Cardiac septum (tissue), 1 donor: ENCODE measurements around the gene CARMIL1. TPM values are rescaled to one million over a fixed set of nuclear protein-coding genes. Genes with fewer than 3 reads are reported as not detected.

Experiments used
- DNase-seq: peaks from one replicate; pipeline ENCODE4 v3.0.0-alpha.2; 2020; ENCODE audit warnings: low spot score
- intact Hi-C: fragments of 100-400 bp; cut with DNase I; formaldehyde crosslinking; loops from one replicate; pipeline ENCODE4 v1.14.0; 2022
- long read RNA-seq: library from polyadenylated mRNA; unstranded; transcript quantifications from one replicate; pipeline ENCODE4 v2.0.0, GENCODE V29; 2021
- total RNA-seq: library from RNA; stranded (reverse); fragmentation: NEBNext Ultra II Directional; extraction: Animal tissue kit (Norgen Biotek cat#: 25700); gene quantifications from one replicate; pipeline ENCODE4 v1.2.1, GENCODE V29; 2021
- donor health status: DM: no; HTN: no; CAD: no.

The CARMIL1 gene
- total RNA-seq = 7.5 TPM
- long read RNA-seq, partial matches to known transcripts = 1 of 9 reads
- long read RNA-seq, other reads (novel, unspliced or antisense) = 8 of 9 reads

DNA sequence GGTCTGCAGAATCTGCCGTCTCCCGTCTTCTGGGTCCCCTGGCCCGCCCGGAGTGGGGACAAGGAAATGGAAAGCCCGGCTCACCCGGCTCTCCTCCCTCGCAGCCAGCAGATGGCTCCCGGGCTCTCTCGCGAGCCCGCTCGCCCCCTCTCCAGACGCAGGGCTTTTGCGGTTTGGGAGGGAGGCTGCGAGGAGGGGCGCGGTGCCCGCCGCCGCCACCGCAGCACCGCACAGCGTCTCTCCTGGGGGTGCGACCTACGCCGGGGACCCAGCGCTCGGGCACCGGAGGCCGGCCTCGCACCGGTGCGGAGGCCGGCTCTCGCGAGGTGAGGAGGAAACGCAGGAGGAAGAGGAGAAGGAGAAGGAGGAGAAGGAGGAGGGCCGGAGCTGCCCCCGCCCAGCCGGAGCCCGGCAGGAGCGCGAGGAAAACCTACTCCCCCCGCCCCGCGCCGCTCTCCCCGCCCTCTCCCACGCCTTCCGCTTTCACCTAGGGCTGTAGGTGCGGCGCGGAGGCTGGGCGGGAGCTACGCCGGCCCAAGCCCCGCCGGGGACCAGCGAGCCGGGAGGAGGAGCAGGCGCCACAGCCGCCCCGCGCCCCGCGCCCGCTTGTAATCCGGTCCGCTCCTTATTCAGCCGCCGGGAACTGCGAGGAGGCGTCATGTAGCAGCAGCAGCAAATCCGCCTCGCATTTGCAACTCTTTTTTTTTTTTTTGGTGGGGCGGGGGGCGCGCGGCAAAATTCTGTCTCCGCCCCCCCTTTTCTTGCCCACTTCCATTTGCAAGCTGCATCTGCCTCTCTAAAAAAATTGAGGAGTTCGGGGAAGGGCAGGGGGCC lies at the start of gene CARMIL1:
Gene CARMIL1 (plus strand): TSS at position 461 of the 834 bp plus-strand sequence. CDS start 422 bp downstream, outside the sequence.
- intact Hi-C loops = loop anchor here (1.0 to 5.0 kb wide), 3 partner anchors 211 to 323 kb away; no protein-coding TSS in a partner anchor
- peak; percentile 84 for DNase-seq

DNA sequence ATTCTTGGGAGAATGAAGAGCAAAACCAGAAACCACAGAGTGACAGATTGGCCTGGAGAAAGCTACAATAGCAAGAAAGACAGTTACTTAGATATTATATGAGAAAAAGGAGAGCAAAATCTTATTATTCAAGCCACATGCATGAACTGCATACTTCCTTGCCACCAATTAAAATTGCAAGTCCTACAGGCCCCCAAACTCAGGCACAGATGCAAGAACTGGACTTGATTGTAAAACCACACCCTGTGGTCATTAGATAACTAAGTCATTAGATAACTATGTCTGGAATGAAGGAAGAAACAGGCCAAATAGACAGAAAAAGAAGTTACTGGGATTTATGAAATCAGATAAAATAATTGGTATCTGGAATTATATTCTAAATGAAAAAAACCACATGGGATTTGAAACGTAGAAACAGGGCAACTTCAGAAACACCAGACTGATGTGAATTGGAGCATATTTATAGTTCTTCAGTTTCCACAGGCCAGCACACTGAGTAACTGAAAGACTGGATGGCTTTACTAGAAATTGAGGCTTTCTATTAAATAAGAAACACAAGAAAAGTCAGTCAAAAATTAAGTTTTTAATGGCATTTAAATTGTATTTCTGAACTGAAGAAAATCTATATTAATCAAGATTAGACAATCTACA lies 49.4 kb upstream of the CARMIL1 start:
- intact Hi-C loops = no loop called here
- no peak for DNase-seq

DNA sequence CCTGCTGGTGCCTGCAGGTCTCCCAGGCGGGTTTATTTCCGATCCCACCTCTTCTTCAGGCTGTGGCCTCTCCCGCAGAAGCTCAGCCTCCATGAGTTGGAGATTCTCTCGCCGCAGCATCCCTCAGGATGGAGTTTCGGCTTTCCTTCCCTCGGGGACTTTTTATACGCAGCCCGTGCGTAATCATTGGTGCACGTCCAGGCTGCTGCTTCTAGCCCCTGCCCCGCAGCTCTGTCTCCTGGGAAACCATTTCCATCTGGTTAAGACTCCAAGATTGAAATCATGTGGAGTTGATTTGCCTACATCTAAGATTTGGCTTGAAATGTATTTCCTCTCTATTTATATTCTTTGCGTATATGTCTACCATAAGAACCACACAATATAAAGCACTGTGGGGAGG lies 46.7 kb upstream of the CARMIL1 start:
- DNase-seq = peak; percentile 77
- intact Hi-C loops = no loop called here

DNA sequence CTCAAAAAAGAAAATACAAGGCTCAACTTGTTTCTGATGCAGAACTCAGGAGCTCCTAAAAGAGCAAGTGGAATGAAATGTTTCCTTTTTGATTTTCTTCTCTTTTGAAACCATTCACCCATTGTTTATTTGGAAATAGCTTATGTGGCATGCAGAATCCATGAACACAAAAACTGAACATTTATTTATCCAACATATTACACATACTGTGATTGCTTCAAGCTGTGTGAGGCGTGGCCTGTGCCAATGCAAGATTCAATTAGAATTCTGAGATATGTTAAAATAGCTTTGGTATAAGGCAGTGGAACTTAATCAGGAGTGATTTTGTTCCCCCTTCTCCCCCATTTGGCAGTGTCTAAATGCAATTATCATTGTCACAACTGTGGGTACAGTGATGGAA lies 45.9 kb upstream of the CARMIL1 start:
- intact Hi-C loops = no loop called here
- no peak for DNase-seq

DNA sequence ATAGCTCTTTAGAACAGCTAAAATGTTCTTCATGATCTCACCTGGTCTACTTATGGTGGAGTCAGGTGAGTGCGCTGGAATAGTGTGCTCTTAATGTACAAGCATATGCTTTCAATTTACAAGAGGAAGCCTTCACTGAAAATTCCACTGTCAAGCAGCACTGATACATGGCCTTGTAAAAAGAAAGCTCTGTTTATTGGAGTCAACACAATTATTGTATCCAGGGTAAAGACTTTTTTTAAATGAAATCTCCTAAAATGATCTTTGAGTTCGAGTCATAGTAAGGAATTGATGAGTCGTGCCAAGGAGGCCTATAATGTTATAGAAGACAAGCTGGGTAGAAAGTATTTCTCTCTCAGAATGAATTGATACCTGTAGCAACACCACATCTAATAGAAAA lies 41.6 kb upstream of the CARMIL1 start:
- DNase-seq = no peak
- intact Hi-C loops = no loop called here

DNA sequence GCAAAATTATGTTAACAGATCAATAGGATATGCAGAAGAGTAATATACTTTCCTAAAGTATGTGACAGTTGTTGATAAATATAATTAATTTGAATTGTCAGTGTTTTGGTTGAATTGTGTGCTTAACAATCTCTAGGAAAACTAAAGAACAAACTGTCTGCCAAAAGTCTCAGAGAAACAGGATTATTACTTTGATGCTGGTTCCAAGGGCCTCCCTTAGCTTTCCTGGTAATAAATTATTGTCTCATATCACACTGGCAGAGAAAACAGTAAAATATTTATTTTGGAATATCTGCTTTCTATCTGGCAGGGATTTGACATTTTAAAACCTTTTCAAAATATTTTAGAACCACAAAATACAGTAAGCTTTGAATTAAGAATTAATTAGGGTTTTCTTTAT lies 40.1 kb upstream of the CARMIL1 start:
- no peak for DNase-seq
- intact Hi-C loops = no loop called here

DNA sequence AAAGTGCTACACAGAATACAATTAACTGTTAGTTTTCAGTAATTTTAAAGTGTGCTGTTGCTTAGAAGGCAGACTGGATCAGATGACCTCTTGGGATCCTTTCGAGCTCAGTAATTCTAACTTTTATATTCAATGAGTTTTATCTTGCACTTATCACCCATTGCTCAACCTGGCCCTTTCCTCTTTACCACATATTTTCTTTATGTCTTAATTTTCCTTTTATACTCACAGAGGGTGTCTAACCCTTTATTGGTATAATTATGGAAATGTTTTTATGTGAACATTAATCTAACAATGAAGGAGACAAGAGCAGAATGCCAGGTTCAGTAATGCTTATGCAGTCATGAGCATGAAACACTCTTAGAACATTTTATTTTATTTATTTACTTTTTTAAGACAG lies 39.7 kb upstream of the CARMIL1 start:
- no peak for DNase-seq
- intact Hi-C loops = no loop called here

DNA sequence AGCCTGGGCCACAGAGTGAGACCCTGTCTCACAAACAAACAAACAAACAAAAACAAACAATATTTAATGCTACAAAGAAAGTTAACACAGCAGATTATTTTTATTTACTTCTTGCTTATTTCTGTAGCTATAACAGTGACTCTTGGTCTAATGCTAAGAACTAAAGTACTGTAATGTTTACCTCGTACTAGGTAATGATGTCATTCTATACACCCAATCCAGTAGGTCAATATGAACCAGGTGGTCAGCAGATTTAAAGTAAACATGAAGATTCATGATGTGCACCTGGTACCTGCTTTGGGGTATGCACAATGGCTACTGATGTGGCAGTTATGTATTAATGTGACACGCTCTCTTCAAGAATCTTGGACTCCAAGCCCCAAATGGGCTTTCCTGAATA lies 36.6 kb upstream of the CARMIL1 start:
- intact Hi-C loops = no loop called here
- DNase-seq = no peak

DNA sequence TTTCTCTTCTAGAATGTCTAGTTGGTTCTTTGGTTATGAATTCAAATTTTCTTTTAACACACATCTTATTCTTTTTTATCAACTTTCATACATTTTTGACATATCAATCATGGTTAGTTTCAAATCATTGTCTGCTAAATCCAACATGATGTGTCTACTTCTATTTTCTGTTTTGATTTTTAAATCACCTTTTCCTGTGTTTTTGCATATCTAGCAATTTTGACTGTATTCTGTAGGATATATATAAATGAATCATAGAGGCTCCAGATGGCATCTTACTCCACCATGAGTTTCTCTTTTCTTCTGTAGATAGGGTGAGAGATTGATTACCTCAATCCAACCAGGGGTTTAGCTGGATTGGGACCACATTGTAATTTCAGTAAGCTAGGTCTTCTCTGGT lies 34.3 kb upstream of the CARMIL1 start:
- intact Hi-C loops = no loop called here

DNA sequence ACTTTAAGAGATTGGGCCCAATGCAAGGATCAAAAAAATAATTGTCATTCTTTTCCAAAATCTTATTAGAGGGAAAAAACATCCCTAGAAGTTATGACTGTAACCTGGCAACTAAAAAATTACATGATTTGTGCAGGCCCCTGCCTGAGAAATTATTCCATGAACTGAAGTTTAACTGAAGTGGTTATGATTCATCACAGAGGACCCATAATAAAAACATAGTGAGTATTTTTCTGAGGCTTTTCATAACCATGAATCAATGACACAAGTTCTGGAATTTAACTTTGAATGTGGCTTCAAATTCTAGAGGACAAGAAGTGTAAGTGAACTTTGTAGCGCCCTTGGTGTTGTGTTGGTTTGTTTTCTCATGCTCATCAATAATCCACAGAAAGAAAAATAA lies 31.1 kb upstream of the CARMIL1 start:
- no peak for DNase-seq
- intact Hi-C loops = no loop called here

More for the DNA sequence above, 34.3 kb upstream of the CARMIL1 start:
- DNase-seq = no peak

DNA sequence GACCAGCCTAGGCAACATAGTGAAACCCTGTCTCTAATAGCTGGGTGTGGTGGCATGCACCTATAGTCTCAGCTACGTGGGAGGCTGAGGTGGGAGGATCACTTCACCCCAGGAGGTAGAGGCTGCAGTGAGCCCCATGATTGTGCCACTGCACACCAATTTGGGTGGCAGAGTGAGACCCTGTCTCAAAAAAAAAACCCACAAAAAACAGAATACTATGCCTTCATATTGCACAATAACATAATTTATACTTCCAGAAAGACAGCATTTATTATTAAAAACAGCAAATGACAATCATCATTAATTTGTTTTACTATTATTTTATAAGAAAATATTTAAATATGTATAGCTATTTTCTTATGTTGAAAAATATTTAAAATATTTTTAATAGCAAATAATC lies 30.0 kb upstream of the CARMIL1 start:
- no peak for DNase-seq
- intact Hi-C loops = no loop called here

DNA sequence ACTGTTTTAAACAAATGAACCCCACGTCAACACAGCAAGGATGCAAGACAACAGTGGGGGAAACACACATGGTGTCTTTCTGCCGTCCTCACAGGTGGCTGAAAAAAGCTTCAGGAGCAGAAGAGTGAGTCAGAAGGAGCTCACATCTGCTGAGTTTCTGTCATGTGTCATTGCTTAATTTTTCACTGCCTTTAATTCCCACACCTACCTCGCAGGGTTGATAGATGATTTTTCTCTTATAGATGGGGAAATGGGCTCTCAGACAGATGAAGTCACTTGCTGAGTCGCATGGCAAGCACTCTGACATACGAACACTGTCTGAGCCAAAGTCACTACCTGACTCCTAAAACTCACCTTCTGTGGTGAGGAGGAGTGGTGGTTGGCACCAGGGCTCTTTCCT lies 28.3 kb upstream of the CARMIL1 start:
- no peak for DNase-seq
- intact Hi-C loops = no loop called here

DNA sequence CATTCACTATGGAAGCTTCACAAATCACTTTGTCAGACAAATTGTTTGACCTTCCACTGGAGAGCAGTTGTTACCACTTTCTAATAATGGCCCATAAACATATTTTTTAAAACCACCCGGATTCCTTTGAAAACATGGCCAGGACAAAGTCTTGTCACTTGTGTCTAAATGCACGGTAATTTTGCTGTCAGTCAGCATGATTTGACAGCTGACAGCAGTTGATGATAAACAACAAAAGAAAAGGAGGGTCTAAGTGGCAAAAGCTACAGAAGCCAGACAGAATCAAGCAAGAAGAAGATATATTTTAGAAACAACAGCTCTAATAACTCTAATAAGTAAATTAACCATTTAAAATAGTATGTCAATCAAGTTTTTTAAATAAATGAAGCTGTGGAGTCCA lies 27.7 kb upstream of the CARMIL1 start:
- intact Hi-C loops = no loop called here
- DNase-seq = no peak

DNA sequence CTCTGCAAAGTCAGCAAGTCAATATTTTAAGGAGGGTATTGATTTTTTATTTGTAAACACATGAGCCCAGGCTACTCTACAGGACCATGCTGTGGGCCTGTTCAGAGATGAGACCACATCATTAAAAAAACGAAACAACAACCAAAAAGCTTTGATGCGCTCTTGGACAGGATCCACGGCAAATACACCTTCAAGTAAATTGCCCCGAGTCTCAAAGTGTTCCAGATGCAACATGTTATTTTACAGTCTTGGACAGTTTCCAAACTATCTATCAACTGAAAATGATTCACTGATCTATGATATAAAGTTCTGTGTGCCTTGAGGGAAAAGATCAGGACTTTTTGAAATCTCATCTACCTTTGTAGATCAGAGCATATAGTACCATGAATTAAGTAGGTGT lies 25.8 kb upstream of the CARMIL1 start:
- DNase-seq = no peak
- intact Hi-C loops = no loop called here

DNA sequence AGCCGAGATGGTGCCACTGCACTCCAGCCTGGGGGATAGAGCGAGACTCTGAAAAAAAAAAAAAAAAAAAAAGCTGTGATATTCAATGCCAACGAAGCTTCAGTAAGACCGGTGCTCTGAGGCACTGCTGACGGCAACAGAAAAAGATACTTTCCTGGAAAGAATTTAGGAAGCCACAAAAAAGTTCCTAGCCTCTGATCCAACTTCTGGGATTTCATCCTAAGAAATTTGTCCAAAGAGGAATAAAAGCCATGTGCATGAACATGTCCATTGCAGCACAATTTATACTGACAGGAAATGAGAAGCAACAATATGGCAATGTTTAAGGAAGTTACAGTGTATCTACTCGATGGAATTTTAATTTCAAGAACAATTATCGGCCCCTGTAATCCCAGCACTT lies 24.5 kb upstream of the CARMIL1 start:
- DNase-seq = no peak
- intact Hi-C loops = no loop called here

DNA sequence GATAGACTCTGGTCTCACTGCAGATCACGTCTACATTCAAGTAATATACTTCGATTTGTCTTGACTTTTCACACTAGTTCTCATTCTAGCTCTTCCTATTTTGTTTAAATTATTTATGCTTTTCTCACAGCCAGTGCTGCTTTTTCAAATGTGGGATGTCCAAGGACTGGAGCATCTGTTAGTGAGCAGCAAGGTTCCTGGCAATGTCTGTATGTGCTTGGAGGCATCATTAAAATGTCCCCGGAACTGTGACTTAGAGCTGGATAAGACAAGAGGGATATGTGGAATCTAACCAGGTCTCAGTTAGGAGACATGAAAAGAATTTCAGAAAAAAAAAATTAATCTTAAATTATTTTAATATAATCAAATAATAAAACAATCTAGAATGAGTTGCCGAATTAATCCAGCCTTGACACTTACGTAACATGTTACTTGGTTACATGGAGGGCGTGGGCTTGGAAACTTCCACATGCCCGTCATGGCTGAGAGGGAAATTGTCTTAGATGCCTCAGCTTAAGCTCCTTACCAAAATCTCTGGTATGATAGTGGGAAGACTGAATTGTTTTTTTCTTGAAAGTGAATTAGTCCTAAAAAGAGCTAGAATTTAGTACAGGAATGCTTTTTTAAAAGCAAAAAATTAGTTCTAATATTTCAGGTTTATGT lies 21.4 kb upstream of the CARMIL1 start:
- no peak for DNase-seq
- intact Hi-C loops = no loop called here

DNA sequence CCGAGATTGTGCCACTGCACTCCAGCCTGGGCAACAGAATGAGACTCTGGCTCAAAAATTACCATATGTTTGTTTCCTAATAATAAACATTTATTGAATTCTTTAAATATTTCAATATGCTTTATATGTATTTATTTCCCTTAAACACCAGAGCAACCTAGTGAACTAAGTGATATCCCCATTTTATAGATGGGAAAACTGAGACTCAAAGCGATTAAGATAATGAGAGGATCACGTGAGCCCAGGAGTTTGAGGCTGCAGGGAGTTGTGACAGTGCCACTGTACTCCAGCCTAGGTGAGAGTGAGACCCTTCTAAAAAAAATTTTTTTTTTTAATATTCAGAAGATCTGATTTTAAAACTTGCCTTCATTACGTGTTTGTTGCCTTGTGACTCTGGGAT lies 19.4 kb upstream of the CARMIL1 start:
- intact Hi-C loops = no loop called here
- no peak for DNase-seq

DNA sequence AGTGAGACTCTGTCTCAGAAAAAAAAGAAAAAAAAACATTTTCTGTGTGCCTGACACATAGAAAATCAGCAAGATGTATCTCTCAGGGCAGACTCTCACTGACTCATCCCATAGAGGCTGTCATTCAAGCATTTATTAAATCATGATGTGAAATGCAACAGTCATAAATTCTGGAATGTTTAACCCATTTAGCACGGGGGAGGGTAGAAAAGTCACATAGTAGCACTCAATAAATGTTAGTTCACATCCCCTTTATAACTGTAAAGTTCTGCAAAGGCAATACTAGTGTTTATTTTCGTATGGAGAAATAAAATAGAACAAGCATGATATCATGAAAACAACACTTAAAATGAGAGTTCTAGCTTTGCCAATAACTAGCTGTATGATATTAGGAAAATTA lies 15.5 kb upstream of the CARMIL1 start:
- no peak for DNase-seq
- intact Hi-C loops = no loop called here

DNA sequence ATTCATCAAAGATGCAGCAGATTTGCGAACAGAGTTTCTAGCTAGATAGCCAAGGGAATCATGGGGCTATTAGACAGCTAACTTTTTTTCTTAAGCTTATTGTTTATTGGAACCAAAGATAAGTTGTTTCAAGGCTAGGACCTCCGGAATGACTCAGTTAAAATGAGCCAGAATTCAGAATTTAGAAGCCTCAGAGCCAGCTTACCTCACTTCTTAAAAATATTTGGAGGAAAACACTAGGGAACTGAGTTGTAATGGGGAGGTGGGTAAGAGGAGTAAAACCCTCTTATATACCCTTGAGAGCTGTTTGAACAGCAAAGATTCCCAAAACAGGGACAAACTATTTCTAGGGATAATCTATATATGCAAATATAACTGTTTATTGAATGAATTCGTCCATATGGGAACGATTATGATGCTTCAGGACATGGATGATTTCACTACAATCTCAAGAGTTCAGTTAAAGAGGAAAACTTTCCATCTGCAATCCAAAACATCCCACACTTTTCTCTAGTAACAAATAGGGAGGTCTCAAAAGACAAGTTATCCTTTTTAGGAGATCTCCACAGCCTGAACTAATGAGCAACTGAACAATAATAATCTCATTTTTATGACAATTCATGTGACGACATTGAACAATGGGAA lies 12.6 kb upstream of the CARMIL1 start:
- DNase-seq = no peak
- intact Hi-C loops = no loop called here

DNA sequence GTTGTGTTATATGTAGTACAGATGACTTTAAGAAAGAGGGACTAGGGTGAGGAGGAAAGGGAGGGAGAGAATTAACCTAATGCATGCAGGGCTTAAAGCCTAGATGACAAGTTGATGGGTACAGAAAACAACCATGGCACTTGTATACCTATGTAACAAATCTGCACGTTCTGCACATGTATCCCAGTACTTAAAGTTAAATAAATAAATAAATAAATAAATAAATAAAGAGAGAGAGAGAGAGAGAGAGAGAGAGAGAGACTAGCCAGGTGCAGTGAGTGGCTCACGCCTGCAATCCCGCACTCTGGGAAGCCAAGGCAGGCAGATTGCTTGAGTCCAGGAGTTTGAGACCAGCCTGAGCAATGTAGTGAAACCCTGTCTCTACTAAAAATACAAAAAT lies 11.5 kb upstream of the CARMIL1 start:
- intact Hi-C loops = no loop called here
- no peak for DNase-seq
